GM12874 (cell line): ENCODE measurements around the gene SYNRG.

ENCODE experiments used
- TF ChIP-seq, protein P1 (sequence below): IDR thresholded peaks from 2 replicates; pipeline ENCODE4 v1.5.1; 2011; ENCODE audit warnings: low read depth, mild to moderate bottlenecking, control low read depth, low read length, moderate library complexity; ENCODE audit not compliant: insufficient read depth

SYNRG gene

DNA sequence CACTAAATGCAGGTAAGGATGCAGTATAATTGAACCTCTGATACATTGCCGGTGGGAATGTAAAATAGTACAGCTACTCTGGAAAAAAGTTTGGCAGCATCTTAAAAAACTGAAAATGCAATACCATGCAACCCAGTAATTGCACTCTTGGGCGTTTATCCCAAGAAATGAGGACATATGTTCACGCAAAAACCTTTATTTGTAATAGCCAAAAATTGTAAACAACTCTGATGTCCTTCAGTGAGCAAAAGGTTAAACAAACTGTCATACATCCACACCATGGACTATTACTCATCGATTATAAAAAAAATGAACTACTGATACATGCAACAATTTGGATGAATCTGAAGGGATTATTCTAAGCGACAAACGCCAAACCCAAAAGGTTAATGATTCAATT, 16.9 kb downstream of the SYNRG start:
- TF ChIP-seq, protein P1, sequence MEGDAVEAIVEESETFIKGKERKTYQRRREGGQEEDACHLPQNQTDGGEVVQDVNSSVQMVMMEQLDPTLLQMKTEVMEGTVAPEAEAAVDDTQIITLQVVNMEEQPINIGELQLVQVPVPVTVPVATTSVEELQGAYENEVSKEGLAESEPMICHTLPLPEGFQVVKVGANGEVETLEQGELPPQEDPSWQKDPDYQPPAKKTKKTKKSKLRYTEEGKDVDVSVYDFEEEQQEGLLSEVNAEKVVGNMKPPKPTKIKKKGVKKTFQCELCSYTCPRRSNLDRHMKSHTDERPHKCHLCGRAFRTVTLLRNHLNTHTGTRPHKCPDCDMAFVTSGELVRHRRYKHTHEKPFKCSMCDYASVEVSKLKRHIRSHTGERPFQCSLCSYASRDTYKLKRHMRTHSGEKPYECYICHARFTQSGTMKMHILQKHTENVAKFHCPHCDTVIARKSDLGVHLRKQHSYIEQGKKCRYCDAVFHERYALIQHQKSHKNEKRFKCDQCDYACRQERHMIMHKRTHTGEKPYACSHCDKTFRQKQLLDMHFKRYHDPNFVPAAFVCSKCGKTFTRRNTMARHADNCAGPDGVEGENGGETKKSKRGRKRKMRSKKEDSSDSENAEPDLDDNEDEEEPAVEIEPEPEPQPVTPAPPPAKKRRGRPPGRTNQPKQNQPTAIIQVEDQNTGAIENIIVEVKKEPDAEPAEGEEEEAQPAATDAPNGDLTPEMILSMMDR, result no peak

GRCh38 chr17:37585066-37585465, 24.2 kb downstream of the SYNRG start:
- TF ChIP-seq, protein P1, result no peak

DNA sequence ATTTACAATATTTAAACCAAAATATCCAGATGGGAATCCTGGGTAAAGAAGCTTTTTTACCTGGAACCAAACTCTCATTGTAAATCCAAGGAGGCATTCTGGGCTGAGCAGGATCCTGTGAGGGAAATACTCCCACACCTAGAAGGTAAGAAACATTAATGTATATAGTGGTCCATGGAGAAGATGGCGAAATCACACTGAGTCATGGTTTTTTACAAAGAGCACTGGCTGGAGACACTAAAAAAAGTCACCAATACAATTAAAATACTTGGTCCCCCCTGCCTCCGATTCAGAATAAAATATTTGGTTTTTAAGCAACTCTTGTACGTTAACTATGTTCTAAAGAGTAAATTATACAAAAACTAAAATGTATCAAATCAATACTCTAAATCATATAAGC, 32.9 kb downstream of the SYNRG start:
- TF ChIP-seq, protein P1, result no peak

GRCh38 chr17:37574427-37574826, 34.8 kb downstream of the SYNRG start:
- TF ChIP-seq, protein P1, result no peak

DNA sequence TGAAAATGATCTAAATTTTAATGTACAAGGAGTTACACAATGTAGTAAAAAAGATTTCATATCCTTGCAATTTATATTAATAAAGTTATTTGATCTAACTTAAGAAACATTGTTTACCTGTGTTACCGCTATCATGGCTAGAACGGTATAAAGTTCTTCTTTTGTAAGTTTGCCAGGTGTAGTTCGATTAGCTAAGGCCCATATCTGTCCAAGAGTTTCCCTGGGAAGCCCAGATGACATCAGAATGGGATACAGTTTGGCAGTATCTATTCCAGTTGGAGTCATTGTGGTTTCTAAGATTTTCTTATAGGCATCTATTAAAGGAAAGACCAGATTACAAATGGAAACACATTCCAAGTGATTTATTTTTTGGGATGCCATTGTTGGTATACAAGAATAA, 37.5 kb downstream of the SYNRG start:
- TF ChIP-seq, protein P1, result no peak

- TF ChIP-seq, protein P1, result peak; percentile 46; the same call in 1 of the 2 replicates
These were observed 38.6 kb downstream of the SYNRG start for GRCh38 chr17:37570527-37571093.

GRCh38 chr17:37568350-37569053, 40.7 kb downstream of the SYNRG start:
- TF ChIP-seq, protein P1, result no peak
